NCI-H128 (cell line): ENCODE data around the gene IMPA2.
"Not testable (repeated sequence)": the region's sequence is repeated elsewhere in the genome, so short reads cannot be mapped to it uniquely, and the experiment has no call there.

ENCODE experiments used
- DNase-seq: peaks from one replicate; lab custom pipeline; 2025; ENCODE audit not compliant: unreplicated experiment; lab: John Stamatoyannopoulos, UW

Gene IMPA2

DNA sequence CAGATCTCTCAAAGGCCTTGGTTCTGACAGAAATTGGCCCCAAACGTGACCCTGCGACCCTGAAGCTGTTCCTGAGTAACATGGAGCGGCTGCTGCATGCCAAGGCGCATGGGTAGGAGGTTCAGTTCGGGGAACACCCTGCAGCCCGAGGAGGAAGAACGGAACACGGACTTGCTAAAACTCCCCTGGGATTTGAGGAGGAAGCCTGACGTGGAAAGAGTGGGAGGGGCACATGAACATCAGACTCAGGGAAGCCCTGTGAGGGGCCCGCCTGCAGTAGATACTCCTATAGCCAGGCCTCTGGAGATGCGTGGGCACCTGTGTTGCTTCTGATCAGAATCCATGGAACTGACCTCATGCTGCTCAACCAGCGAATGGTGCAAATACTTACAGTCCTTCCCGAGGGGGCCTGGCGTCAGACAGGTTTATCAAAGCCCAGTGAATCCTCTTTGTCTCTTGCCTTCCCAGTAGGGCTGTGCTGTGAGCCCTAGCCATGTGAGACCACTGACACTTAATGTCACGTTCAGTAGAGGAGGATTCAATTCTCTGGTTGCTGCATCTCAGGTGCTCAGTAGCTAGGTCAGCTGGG lies 46.8 kb downstream of the IMPA2 start:
- DNase-seq = no peak

DNA sequence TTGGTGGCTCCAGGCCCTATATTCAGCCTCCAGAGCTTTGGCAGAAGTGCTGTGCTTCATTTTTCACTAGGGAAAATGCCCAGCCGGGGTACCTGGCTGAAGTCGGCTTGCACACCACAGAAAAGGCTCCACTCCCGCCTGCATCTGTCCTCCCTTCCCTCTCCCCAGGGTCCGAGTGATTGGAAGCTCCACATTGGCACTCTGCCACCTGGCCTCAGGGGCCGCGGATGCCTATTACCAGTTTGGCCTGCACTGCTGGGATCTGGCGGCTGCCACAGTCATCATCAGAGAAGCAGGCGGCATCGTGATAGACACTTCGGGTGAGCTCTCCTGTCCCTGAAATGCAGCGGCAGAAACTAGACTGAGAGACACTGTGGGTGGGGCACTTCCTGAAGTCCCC lies 47.4 kb downstream of the IMPA2 start:
- no peak for DNase-seq

DNA sequence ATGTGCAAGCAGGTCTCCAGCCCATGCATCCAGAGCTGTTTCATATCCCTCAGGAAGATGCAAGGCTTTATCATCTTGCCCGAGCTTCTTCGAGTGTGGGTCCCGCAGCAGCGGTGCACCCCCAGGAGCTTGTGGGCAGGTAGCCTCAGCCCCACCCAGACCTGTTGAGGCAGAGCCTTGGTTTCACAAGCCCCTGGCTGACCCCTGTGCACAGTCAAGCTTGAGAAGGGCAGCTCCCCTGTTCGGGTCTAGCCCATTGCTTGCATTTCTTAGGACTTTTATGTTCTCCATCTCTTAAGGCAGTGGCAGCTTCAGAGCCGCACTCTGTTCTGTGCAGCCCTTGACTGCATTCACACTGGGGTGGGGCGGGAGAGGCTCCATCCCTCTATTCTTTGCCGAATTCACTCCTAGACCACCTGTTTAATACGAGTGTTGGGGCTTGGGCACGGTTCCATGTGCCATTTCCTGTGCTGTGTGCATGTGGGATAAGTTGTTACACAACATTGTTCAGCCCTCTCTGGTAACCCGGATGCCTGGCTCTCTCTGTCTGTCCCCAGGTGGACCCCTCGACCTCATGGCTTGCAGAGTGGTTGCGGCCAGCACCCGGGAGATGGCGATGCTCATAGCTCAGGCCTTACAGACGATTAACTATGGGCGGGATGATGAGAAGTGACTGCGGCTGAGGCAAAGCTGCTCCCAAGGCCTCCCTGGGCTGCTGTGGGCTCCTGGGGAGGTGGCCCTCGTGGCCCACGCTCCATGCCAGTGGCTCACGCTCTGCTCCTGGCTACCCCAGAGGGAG lies 48.7 kb downstream of the IMPA2 start:
- no peak for DNase-seq

DNA sequence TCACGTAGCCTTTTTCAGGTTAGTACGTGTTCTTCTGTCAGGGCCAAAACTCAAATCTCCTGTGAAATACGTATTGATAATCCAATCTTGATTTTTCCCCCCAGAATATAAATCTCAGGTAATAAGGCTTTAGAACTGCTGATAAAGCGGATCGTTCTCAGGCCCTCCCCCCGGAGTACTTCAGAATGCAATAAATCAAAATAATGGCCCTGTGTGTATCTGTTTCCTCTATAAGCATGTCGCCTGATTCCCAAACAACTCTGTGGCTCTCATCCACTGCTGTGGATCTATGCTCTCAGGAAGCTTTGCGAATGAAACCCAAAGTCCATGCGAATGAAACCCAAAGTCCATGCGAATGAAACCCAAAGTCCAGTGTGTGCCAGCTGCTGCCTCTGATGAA lies 49.4 kb downstream of the IMPA2 start:
- no peak for DNase-seq

DNA sequence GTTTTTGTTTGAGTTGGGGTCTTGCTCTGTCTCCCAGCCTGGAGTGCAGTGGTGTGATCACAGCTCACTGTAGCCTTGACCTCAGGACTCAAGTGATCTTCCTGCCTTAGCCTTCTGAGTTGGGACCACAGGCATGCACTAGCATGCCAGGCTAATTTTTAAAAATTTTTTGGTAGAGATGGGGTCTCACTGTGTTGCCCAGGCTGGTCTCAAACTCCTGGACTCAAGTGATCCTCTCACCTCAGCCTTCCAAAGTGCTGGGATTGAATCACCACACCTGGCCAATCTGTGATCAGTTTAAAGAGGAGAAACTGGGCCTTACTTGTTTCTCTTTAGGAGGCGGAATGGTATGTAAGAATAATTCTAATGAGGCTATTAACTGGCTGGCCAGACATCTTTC lies 49.9 kb downstream of the IMPA2 start:
- DNase-seq = no peak

DNA sequence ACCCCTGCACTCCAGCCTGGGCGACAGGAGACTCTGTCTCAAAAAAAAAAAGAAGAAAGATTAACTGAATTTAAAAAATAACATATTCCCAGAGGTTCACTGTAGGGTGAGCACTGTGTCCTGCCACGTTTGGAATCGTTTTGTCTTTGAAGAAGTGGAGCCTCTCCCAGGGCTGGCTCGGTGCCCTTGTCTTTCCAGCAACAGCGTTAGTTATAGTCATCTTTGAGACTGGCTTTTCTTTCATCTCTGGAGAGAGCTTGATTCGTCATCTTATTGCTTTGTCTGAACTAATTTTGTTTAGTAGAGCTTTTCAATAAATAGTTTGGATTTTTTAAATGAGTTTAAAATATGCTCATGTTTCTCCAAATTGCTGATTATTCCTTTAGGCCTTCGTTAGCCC lies 50.5 kb downstream of the IMPA2 start:
- no peak for DNase-seq

DNA sequence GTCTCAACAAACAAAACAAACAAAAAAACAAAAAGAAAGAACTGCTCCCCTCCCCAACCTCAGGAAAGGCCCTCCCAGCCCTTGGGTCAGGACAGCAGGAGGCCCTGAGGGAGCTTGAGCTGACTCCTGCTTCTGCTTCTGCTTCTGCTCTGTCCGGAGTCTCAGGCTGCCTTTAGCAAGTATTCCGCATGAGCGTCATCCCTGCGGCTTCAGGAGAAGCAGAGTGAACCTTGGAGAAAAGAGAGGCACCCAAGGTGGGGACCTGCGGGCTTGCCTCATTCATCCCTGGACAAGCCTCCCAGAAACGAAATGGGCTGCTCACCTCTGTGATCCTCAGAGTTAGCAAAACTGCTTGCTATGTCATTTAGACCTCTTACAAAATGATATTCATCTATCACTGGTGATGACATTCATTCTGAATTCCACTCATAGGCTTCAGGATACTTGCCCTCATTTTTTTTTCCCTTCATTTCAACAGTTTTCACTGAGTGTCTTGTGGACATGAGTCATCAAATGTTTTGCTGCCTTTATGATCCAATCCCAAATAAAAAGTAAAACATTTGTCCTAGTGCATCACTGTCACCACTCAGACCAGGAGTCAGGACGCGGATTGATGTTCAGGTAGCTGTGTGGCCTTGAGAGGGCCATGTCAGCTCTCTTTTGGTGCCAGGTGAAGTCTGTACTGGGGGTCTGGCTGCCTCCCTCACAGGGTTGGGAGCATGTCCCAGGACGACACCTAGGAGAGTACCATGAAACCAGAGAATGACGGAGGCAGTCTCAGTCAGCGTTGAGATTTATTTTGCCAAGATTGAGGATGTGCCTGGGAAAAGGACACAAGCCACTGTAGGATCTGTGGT lies 51.7 kb downstream of the IMPA2 start:
- no peak for DNase-seq

DNA sequence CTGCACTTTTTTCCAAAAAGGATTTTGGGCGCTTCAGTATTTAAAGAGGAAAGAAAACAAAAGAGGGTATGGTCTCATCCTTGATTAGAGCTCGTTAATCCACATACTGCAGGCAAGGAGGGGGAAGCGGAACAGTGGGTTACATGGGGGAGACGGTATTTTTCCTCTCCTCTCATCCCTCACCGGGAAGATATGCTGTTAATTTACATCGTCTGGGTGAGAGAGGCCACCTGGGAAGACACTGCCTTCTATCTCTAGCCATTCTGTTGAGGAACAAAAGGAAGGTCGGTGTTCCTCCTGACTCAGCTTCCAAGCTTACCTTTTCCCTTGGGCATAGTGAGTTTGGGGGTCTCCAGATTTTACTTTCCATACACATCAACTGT lies 52.3 kb downstream of the IMPA2 start:
- DNase-seq = no peak

DNA sequence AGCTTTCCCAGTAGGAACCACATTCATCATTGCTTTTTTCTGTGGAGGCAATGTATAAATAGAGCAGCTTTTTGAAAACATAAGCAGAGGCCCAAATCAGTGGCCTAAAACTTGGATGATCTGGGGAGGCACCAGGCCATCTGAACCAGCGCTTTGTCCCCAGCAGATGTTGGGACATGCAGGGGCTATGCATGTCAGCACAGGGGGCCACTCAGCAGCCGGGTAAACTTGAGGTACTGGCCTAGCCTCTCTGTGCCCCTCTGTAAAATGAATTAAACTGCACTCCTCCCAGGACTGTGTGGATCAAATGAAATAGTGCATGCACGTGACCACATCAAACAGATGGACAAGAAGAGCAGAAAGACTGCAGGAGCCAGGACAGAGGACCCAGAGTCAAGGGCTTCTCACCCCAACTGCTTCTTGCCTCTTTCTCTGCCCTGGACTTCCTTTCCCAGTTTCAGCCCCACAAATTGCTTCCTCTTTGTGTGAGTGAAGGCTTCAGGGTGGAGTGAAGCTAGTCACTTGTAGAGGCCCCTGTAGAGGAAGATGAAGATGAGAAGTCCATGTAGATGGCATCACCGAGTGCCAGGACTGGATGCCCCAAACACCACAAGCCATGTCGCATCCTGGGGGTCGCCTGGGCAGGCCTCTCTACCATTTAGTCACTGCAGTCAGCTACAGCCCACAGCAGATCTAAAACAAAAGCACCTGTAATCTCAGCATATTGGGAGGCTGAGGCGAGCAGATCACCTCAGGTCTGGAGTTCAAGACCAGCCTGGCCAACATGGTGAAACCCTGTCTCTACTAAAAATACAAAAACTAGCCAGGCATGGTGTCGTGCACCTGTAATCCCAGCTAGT lies 53.2 kb downstream of the IMPA2 start:
- no peak for DNase-seq

DNA sequence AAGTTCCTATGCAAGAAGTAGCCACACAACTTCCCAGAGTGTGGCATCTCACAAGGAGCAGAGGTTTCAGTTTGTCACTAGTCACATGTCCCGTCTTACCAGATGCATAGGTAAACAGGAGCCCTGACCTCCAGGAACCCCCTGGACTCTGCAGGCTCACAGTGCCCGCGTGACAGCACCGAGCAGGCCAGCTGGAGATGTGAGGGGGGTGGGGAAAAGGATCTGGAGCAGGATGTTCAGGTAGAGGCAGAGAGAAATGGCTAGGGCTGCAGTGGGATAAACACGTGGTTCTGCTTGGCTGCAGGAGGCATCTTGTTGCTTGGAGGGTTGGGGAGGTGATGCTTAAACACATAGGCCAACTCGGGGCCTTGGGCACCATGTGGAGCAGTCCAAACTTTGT lies 54.2 kb downstream of the IMPA2 start:
- no peak for DNase-seq

DNA sequence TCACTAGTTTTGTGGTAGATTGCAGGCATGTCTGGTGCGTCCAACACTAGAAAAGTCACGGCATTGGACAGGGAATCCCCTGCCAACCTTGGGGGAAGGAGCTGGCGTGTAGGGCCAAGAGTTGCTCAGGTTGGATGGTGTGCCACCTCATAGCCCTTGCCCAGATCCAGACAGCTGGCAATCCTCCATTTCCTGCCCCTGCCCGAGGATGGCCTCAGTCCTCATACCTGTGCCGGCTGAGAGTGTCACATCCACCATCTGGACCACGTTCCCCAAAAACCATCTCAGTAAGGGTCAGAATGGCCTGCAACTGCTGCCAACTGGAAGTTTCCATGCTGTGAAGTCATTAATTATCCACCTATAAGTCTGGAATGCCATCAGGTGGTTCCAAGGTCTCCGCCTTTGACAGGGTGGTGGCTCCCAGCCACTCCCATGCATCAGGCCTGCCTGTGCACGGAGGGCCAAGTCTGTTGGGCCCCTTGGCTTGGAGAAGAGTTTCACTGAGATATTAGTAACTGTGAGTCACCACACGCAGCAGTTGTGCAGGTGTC lies 55.0 kb downstream of the IMPA2 start:
- no peak for DNase-seq

DNA sequence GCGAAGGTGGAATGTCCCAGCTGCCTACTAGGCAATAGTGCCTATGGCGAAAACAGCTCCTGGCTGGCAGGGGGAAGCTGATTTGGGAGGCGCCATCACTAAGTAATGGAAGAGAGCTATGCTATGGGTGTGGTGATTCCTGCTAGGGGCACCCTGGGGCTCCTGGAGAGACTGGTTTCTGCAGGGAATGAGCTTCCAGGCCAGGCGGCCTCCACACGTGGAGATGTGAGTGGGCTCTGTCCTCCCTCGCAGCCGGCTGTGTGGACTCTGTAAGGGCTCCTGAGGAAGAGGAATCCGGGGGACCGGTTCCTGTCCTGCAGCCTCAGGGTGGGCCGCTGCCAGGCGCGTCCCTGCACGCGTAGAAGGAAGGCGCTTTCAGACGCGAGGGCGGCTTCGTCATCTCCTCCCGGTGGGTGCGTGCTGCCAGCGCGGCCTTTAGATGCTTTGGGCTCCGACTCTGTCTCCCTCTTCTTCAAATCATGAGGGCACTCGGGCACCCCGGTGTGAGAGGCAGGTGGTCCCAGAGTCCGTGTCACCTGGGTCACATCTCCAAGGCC lies 56.9 kb downstream of the IMPA2 start:
- no peak for DNase-seq

DNA sequence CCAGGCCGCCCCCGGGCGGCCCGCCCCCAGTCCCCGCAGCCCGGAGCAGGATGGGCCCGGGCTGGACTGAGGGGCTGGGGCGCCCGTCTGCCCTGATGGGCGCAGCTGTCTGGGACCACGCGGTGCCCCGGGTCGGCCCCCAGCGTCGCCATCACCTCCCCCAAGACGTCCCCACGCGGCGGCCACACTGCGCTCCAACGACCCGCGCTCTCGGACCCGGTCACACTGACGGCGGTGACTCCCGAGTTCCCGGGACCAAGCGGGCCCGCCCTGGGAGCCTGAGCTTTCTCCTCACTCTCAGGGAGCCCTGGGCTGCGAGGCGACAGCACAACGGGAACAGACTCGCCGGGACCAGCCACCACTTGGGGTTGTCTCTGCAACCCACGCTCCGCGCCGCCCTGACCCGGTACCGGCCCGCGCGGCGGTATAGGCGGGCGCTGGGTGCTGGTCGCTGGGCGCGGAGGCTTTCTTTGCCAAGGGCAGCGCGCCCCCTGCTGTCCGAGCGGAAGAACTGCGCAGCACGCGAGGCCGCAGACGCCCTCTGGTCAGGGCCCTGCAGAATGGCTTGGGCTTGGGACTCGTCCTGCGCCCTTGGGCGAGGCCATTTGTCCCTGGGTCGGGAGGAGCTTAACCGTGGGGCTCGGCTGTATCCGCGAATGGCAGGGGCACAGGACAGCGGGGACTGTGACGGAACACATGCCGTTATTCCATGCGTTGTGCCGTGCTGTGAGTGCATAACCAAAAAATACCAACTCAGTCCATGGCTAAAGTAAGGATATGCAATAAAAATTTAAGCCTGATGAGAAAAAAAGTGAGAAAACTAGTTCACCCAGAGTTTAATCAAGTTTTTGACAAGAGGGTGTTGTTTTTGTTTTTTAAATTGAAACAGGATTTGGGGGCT lies 57.6 kb downstream of the IMPA2 start:
- peak; percentile 20 for DNase-seq

DNA sequence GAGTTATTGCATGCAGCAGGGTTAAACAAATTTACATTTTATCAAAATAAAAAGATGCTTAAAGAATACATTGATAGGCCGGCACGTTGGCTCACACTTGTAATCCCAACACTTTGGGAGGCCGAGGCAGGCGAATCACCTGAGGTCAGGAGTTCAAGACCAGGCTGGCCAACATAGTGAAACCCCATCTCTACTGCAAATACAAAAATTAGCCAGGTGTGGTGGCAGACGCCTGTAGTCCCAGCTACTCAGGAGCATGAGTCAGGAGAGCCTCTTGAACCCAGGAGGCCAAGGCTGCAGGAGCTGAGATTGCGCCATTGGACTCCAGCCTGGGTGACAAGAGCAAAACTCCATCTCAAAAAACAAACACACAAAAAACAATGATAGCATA lies 58.2 kb downstream of the IMPA2 start:
- not testable (repeated sequence) for DNase-seq

DNA sequence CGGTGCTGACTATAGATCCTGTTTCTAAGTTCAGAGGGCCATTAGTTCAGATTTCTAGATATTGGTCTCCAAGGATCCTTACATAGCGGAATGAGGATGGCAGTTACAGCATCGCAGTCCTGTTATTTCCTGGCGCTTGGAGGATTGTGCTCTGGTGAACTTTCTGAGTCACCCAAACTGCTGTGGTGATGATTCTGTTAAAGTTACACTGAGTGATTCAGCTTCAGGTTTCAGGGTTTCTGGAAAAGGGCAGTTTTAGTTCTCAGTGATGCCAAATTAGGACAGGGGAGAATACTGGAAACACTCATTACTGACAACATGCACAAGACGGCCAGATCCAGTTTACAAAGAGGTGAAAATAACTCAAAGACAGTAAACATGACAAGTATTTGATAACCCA lies 60.3 kb downstream of the IMPA2 start:
- no peak for DNase-seq

DNA sequence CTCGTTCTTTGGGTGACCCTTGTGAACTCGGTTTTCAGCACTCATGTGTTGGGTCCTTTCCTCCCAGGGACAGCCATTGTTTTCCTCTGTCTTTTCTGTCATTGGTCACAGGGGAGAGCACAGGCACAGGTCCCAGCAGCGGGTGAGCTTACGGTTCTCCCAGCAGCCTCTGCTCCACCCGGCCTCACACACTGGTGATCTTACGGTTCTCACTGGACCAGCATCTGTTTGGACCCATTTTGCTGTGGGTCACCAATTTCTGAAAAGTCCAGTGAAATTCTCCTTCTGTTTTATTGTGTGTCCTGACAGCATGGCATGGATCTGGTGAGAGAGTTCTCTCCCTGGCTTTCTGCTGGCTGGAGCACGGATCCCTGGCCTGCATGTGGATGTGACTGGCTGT lies 62.5 kb downstream of the IMPA2 start:
- no peak for DNase-seq

DNA sequence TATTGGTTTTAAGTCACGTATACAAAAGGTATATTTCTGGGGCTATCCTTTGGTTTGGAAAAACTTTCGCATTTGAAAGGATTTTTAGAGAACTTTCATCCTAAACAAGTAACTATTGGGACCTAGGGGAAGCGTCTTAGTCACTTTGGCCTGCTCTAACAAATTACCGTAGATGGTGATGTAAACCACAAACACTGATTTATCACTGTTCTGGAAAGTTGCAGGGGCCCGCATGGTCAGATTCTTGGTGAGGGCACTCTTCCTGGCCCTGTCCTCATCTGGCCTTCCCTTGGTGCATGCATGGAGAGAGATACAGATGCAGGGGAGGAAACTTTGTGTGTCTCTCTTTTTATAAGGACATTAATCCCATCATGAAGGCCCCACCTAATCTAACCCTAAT lies 63.3 kb downstream of the IMPA2 start:
- DNase-seq = no peak

DNA sequence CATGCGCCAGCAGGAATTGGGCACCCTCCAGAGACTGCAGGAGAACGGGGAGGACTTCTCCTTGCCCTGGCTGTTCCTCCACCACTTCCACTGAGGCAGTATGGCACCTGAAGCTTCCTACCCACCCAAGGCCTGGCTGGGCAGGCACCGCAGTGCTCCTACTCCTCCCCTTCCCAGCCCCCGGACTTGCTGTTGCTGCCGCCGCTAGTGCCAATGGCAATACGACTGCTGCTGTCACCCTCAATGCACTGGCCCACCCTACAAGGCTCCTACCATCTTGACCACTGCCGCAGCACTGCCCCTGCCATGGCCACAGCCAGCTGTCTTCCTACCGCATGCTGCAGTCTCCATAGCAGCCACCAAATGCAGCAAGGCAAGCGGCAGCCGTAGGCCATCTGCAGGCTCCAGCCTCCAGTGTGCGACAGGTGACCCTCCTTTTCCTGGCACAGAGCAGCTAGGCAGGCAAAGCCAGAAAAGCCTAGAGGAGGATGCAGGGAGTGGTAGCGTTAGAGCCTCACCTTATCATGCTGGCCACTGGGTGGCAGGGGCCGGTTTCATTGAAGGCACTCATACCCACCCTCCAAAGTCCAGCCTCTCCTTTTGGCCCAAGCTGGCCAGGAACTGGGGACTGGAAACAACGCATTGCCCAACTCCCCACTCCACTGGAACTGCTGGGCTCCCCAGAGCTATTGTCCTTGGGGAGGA lies 64.9 kb downstream of the IMPA2 start:
- DNase-seq = no peak

DNA sequence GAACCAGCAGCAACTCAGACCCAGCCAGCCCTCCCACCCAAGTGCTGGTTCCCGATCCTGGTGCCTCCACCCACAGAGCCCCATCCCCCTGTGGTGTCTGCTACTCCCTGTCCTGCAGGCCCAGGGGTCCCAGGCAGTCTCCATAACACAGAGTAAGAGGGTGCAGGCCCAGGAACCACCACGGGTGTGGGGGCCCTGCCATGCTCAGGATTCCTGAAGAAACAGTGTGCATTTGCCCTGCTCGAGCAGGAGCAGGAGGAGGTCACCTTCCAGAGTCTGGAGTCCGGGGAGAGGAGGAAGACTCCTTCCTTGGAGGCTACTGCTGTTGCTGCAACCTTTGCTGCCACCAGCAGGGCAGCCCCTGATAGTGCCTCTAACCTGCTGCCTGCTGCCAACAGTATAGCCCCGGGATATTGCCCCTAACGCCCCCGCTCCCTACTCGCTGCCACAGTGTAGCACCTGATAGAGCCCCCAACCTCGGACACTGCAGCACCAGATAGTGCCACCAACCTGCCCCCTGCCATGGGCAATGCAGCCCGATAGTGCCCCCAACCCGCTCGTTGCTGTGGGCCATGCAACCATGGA lies 65.5 kb downstream of the IMPA2 start:
- no peak for DNase-seq
